Smooth muscle cell (in vitro differentiated cells): ENCODE measurements around the gene NOC3L. TPM values are rescaled to one million over a fixed set of nuclear protein-coding genes. Genes with fewer than 3 reads are reported as not detected.
A peak's percentile ranks its signal among the peaks of the same experiment; 100 is the strongest.

Source experiments
- DNase-seq: peaks from one replicate; lab custom pipeline; 2025; ENCODE audit not compliant: unreplicated experiment; lab: John Stamatoyannopoulos, UW
- H2AFZ ChIP-seq: fragments of 200-600 bp; sonication (generic); 2 replicates; pipeline ENCODE4 v1.6.0; 2016; ENCODE audit warnings: antibody characterized with exemption, low read depth, mild to moderate bottlenecking
- H3F3A ChIP-seq: fragments of 200-600 bp; sonication (generic); 2 replicates; pipeline ENCODE4 v1.6.0; 2017; ENCODE audit warnings: antibody characterized with exemption, low read depth
- H3K27ac ChIP-seq: fragments of 200-600 bp; sonication (generic); 2 replicates; pipeline ENCODE4 v1.5.1; 2016; ENCODE audit warnings: low read depth, mild to moderate bottlenecking
- H3K27me3 ChIP-seq: fragments of 200-600 bp; sonication (generic); 2 replicates; pipeline ENCODE4 v1.6.1; 2016; ENCODE audit warnings: low read depth, mild to moderate bottlenecking
- H3K36me3 ChIP-seq: fragments of 200-600 bp; sonication (generic); 2 replicates; pipeline ENCODE4 v1.5.1; 2016; ENCODE audit warnings: low read depth
- H3K4me1 ChIP-seq: fragments of 200-600 bp; sonication (generic); 2 replicates; pipeline ENCODE4 v1.5.1; 2016; ENCODE audit warnings: low read depth
- H3K4me2 ChIP-seq: fragments of 200-600 bp; sonication (generic); 2 replicates; pipeline ENCODE4 v1.6.0; 2016; ENCODE audit warnings: mild to moderate bottlenecking
- H3K4me3 ChIP-seq: fragments of 200-600 bp; sonication (generic); 2 replicates; pipeline ENCODE4 v1.5.1; 2016; ENCODE audit warnings: mild to moderate bottlenecking
- H3K79me2 ChIP-seq: fragments of 200-600 bp; sonication (generic); 2 replicates; pipeline ENCODE4 v1.6.0; 2016; ENCODE audit warnings: low read depth, mild to moderate bottlenecking
- H3K9ac ChIP-seq: fragments of 200-600 bp; sonication (generic); 2 replicates; pipeline ENCODE4 v1.6.0; 2016; ENCODE audit warnings: low read depth
- H3K9me3 ChIP-seq: fragments of 200-600 bp; sonication (generic); replicated peaks from 2 replicates; pipeline ENCODE4 v1.5.1; 2016; ENCODE audit warnings: low read depth
- H4K20me1 ChIP-seq: fragments of 200-600 bp; sonication (generic); 2 replicates; pipeline ENCODE4 v1.6.0; 2016; ENCODE audit warnings: low read depth
- WGBS: methylation state at CpG from one replicate; pipeline ENCODE4 v1.1.7; 2016; ENCODE audit warnings: low lambda C conversion rate; 5-methylcytosine and 5-hydroxymethylcytosine counted together
- polyA plus RNA-seq: library from polyadenylated mRNA; unstranded; fragments of >200 nt; fragmentation: Nextera tagmentation; extraction: Ambion mirVana; gene quantifications from 2 replicates; pipeline ENCODE4 v1.2.1, GENCODE V29; 2016
- total RNA-seq: library from RNA; depleted of rRNA; stranded (reverse); fragments of >200 nt; gene quantifications from 2 replicates; pipeline ENCODE4 v1.2.3, GENCODE V29; 2014
- TF ChIP-seq, protein P1 (sequence below): fragments of 200-600 bp; sonication (generic); IDR thresholded peaks from 2 replicates; pipeline ENCODE4 v1.5.1; 2017; ENCODE audit warnings: borderline replicate concordance, mild to moderate bottlenecking, antibody characterized with exemption; ENCODE audit not compliant: insufficient read depth, poor library complexity, severe bottlenecking

The NOC3L gene
- total and polyA plus RNA-seq, 2 experiments from 2014 or later: 8.8 to 27.3 TPM

DNA sequence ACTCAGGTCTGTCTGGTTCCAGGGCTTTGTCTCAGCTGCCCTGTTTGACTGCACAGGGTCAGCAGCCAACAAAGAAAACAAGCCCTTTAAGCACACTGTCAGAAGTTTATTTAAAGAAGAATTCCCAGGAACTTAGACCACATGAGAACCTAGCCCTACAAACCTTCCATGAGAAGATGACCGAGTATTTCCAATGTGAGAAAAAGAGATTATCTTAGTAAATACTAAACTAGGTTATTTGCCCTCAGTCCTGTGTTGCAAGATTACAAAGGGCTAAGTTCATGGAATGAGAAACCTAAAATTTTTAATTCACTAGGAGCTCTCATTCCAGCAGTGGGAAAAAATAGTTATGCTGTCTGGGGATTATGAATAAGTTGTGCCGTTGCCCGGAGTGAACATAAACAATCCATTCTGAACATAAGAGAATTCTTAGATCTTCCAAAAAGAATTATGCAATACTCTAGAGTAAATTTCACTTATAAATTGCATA lies 46.7 kb downstream of the NOC3L start:
- peak overlapping the region; percentile 65 for H3K27ac ChIP-seq
- 45% methylated on average over 3 of the region's 3 CpGs for WGBS
- H3K9me3 ChIP-seq: no peaks in the 10 kb centered on the region
- no peak for DNase-seq
- no peaks in the 10 kb centered on the region for H3K79me2 ChIP-seq
- H3K4me3 ChIP-seq: no peak overlapping the region
- H3K9ac ChIP-seq: no peak overlapping the region
- H3K27me3 ChIP-seq: no peaks in the 10 kb centered on the region
- H2AFZ ChIP-seq: no peak overlapping the region
- TF ChIP-seq, protein P1, sequence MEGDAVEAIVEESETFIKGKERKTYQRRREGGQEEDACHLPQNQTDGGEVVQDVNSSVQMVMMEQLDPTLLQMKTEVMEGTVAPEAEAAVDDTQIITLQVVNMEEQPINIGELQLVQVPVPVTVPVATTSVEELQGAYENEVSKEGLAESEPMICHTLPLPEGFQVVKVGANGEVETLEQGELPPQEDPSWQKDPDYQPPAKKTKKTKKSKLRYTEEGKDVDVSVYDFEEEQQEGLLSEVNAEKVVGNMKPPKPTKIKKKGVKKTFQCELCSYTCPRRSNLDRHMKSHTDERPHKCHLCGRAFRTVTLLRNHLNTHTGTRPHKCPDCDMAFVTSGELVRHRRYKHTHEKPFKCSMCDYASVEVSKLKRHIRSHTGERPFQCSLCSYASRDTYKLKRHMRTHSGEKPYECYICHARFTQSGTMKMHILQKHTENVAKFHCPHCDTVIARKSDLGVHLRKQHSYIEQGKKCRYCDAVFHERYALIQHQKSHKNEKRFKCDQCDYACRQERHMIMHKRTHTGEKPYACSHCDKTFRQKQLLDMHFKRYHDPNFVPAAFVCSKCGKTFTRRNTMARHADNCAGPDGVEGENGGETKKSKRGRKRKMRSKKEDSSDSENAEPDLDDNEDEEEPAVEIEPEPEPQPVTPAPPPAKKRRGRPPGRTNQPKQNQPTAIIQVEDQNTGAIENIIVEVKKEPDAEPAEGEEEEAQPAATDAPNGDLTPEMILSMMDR: no peak
- H3K4me1 ChIP-seq: peaks cover 5% of the 10 kb centered on the region
- H4K20me1 ChIP-seq: no peaks in the 10 kb centered on the region
- peak overlapping the region; percentile 23 for H3K4me2 ChIP-seq
- H3F3A ChIP-seq: no peaks in the 10 kb centered on the region
- no peaks in the 10 kb centered on the region for H3K36me3 ChIP-seq

DNA sequence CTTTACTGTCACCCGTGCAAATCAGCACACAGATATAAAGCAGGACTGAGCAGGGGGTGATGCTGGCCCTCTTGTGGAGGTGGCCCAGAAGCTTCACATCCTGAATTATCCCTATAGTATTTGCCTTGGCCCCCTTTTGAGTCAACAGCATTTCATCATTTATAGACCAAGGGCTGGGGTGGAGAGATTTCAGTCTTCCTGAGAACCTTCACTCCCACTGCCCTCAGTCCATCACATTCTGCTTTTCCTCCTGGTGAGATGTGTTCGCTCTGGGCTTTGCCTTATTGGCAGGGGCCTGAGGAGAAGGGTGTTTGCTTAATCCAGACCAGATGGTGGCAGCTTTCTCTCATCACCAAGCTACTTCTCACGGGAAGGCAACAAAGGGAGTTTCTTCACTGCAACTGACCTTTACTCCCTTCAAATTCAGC lies 47.7 kb downstream of the NOC3L start:
- peaks cover 5% of the 10 kb centered on the region for H3K4me1 ChIP-seq
- H3F3A ChIP-seq: no peaks in the 10 kb centered on the region
- no peak overlapping the region for H3K27ac ChIP-seq
- H2AFZ ChIP-seq: no peak overlapping the region
- no peaks in the 10 kb centered on the region for H3K9me3 ChIP-seq
- H3K4me3 ChIP-seq: no peak overlapping the region
- TF ChIP-seq, protein P1: no peak
- H3K9ac ChIP-seq: no peak overlapping the region
- H4K20me1 ChIP-seq: no peaks in the 10 kb centered on the region
- no peaks in the 10 kb centered on the region for H3K79me2 ChIP-seq
- no peak overlapping the region for H3K4me2 ChIP-seq
- no peak for DNase-seq
- H3K36me3 ChIP-seq: no peaks in the 10 kb centered on the region
- H3K27me3 ChIP-seq: no peaks in the 10 kb centered on the region
- WGBS: 59% methylated on average over 3 of the region's 3 CpGs

DNA sequence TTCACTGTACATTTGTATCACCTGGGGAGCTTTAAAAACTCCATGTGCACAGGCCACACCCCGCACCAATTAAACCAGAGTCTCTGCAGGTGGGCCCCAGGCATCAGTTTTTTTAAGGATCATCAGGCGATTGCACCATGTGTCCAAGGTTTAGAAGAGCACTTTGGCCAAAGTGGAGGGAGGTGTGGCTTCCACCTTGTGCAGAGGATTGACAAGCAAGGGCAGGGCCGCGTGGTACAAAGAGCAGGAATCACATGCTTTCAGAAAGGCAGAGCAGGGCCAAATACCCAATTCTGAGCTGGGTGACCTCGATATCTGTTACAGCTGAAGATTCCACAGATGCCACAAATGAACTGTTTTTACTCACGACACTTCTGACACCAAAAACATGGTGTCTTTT lies 52.4 kb downstream of the NOC3L start:
- Histone ChIP-seq H3F3A (no peaks in the 10 kb centered on the region), H3K27me3 (no peaks in the 10 kb centered on the region), H3K9me3 (no peaks in the 10 kb centered on the region), H3K36me3 (no peaks in the 10 kb centered on the region), H2AFZ (no peak overlapping the region), H3K4me2 (no peak overlapping the region), H4K20me1 (no peaks in the 10 kb centered on the region), H3K4me3 (no peak overlapping the region), H3K9ac (no peak overlapping the region), H3K4me1 (no peaks in the 10 kb centered on the region), H3K27ac (no peak overlapping the region), H3K79me2 (no peaks in the 10 kb centered on the region)
- no peak for DNase-seq
- 90% methylated on average over 6 of the region's 6 CpGs for WGBS
- TF ChIP-seq, protein P1: no peak

DNA sequence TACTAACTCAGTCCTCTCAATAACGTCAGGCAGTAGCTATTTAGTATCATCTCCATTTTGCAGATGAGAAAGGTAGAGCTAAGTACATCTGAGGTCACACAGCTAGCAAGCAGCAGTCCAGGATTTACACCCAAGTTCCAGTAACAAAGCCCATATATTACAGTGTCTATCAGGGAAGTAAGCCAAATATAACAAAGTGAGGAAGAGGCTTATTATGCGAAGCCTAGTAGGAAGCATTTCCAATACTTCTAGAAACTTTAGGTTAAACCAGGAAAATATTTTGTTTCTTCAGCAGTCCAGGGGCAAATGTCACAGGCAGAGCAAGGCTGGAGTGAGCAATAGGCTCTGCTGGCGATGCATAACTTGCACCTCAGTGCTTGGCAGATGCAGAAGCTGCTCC lies 53.9 kb downstream of the NOC3L start:
- H3K4me1 ChIP-seq: no peaks in the 10 kb centered on the region
- H3K9ac ChIP-seq: no peak overlapping the region
- no peaks in the 10 kb centered on the region for H3K36me3 ChIP-seq
- H3K9me3 ChIP-seq: no peaks in the 10 kb centered on the region
- H4K20me1 ChIP-seq: no peaks in the 10 kb centered on the region
- H3K4me3 ChIP-seq: no peak overlapping the region
- DNase-seq: no peak
- TF ChIP-seq, protein P1: no peak
- WGBS: 100% methylated on average over 3 of the region's 3 CpGs
- H3K27me3 ChIP-seq: no peaks in the 10 kb centered on the region
- no peaks in the 10 kb centered on the region for H3K79me2 ChIP-seq
- no peaks in the 10 kb centered on the region for H3F3A ChIP-seq
- H3K4me2 ChIP-seq: no peak overlapping the region
- no peak overlapping the region for H3K27ac ChIP-seq
- no peak overlapping the region for H2AFZ ChIP-seq
